Stimulated activated CD8-positive, alpha-beta memory T cell treated with anti-CD3 and anti-CD28 coated beads, Interleukin-7, amount 100 ng/mL, for 1 hour (primary cell): ENCODE results near the gene COQ10B.
"Not testable (repeated sequence)": the region's sequence is repeated elsewhere in the genome, so short reads cannot be mapped to it uniquely, and the experiment has no call there.

ENCODE experiments used
- DNase-seq, 2 donors: peaks; one replicate each; pipeline ENCODE4 v3.0.0-alpha.2; 2020; ENCODE audit warnings: low read depth in 2 of 2

The COQ10B gene

GRCh38 chr2:197453123-197453913 lies at the start of gene COQ10B:
Gene COQ10B, plus strand, starts transcription at chr2:197453552. Its CDS starts 9 bp downstream, at chr2:197453561.
- DNase-seq = peak; percentile 91 to 93

- DNase-seq = no peak
These were observed 47.8 kb upstream of the COQ10B start for GRCh38 chr2:197405582-197405981.

- DNase-seq = no peak
These were observed 39.3 kb upstream of the COQ10B start for GRCh38 chr2:197414039-197414438.

GRCh38 chr2:197414515-197414914 lies 38.8 kb upstream of the COQ10B start:
- DNase-seq = no peak

GRCh38 chr2:197416268-197416667 lies 37.1 kb upstream of the COQ10B start:
- no peak for DNase-seq

GRCh38 chr2:197419438-197419837 lies 33.9 kb upstream of the COQ10B start:
- no peak for DNase-seq

- DNase-seq = no peak
These were observed 30.0 kb upstream of the COQ10B start for GRCh38 chr2:197423307-197423706.

- no peak for DNase-seq
These were observed 27.8 kb upstream of the COQ10B start for GRCh38 chr2:197425550-197425949.

- DNase-seq = no peak
These were observed 26.4 kb upstream of the COQ10B start for GRCh38 chr2:197426723-197427603.

- DNase-seq = no peak
These were observed 25.4 kb upstream of the COQ10B start for GRCh38 chr2:197427986-197428385.

- DNase-seq = no peak
These were observed 21.5 kb upstream of the COQ10B start for GRCh38 chr2:197431858-197432257.

- DNase-seq = not testable (repeated sequence)
These were observed 20.8 kb upstream of the COQ10B start for GRCh38 chr2:197432527-197432926.

GRCh38 chr2:197433780-197434438 lies 19.4 kb upstream of the COQ10B start:
- DNase-seq = no peak

GRCh38 chr2:197434541-197435513 lies 18.5 kb upstream of the COQ10B start, which contains the start of gene SF3B1:
Gene SF3B1, minus strand, starts transcription at chr2:197435028. Its CDS starts 29 bp downstream, at chr2:197434999.
- DNase-seq = peak; percentile 98 to 99

GRCh38 chr2:197435598-197436420 lies 17.5 kb upstream of the COQ10B start:
- no peak for DNase-seq

- no peak for DNase-seq
These were observed 16.0 kb upstream of the COQ10B start for GRCh38 chr2:197437380-197437779.

GRCh38 chr2:197442857-197443256 lies 10.5 kb upstream of the COQ10B start:
- DNase-seq = no peak

GRCh38 chr2:197445746-197446145 lies 7.6 kb upstream of the COQ10B start:
- no peak for DNase-seq

- no peak for DNase-seq
These were observed 6.5 kb upstream of the COQ10B start for GRCh38 chr2:197446844-197447243.

GRCh38 chr2:197450465-197450864 lies 2.9 kb upstream of the COQ10B start:
- no peak for DNase-seq
